OCI-LY7 (cell line): ENCODE results near the gene IQGAP3.
"Not testable (repeated sequence)": the region's sequence is repeated elsewhere in the genome, so short reads cannot be mapped to it uniquely, and the experiment has no call there.

Source experiments
- EZH2phosphoT487 ChIP-seq: fragments of 200-600 bp; sonication (generic); IDR thresholded peaks from 2 replicates; pipeline ENCODE4 v1.6.1; 2018; ENCODE audit warnings: low read depth, borderline replicate concordance, mild to moderate bottlenecking, mixed run types, antibody characterized with exemption, low read length, moderate library complexity, mixed read lengths
- TF ChIP-seq, protein P1 (sequence below): fragments of 200-600 bp; sonication (generic); conservative IDR thresholded peaks from 2 replicates; pipeline ENCODE4 v1.5.1; 2014; ENCODE audit warnings: mild to moderate bottlenecking, antibody characterized with exemption, low read length, moderate library complexity, mixed read lengths

DNA sequence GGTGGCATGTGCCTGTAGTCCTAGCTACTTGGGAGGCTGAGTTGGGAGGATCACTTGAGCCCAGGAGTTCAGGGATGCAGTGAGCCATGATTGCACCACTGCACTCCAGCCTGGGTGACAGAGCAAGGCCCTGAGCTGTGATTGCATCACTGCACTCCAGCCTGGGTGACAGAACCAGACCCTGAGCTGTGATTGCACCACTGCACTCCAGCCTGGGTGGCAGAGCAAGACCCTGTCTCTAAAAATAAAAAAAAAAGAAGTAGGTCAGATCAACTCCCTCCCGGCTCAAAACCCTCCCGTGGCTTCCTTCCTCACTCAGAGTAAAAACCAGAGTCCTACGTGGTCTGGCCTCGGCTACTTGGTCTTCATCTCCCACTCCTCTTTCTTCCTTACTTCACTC, 19.4 kb downstream of the IQGAP3 start:
- TF ChIP-seq, protein P1, sequence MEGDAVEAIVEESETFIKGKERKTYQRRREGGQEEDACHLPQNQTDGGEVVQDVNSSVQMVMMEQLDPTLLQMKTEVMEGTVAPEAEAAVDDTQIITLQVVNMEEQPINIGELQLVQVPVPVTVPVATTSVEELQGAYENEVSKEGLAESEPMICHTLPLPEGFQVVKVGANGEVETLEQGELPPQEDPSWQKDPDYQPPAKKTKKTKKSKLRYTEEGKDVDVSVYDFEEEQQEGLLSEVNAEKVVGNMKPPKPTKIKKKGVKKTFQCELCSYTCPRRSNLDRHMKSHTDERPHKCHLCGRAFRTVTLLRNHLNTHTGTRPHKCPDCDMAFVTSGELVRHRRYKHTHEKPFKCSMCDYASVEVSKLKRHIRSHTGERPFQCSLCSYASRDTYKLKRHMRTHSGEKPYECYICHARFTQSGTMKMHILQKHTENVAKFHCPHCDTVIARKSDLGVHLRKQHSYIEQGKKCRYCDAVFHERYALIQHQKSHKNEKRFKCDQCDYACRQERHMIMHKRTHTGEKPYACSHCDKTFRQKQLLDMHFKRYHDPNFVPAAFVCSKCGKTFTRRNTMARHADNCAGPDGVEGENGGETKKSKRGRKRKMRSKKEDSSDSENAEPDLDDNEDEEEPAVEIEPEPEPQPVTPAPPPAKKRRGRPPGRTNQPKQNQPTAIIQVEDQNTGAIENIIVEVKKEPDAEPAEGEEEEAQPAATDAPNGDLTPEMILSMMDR, result not testable (repeated sequence)
- not testable (repeated sequence) for TF ChIP-seq EZH2phosphoT487
